PC-9 (cell line): Measurements from ENCODE around the gene RPS8. TPM values are rescaled to one million over a fixed set of nuclear protein-coding genes. Genes with fewer than 3 reads are reported as not detected.

Experiments used
- BruUV-seq: library from RNA; stranded (reverse); fragments of 400-500 nt; replicated peaks from 2 replicates; lab custom pipeline; 2021; lab: Mats Ljungman, UMichigan
- CTCF ChIA-PET: fragments of 300-600 bp; sonication (Branson Sonifier 250); formaldehyde crosslinking; loops from one replicate; lab custom pipeline; 2022; ENCODE audit warnings: antibody characterized with exemption; lab: Charles Lee
- POLR2A ChIA-PET: fragments of 300-600 bp; sonication (Branson Sonifier 250); formaldehyde crosslinking; loops from one replicate; lab custom pipeline; 2022; ENCODE audit warnings: antibody characterized with exemption; ENCODE audit not compliant: unreplicated experiment; lab: Charles Lee
- DNase-seq, 2 experiments: peaks; one replicate each; pipeline versions ENCODE4 v3.0.0 to v3.0.0-alpha.2; 2015 to 2022; ENCODE audit warnings: mixed read lengths in 1 of 2
- H2AFZ ChIP-seq: fragments of 200-600 bp; sonication (generic); 2 replicates; pipeline ENCODE4 v1.8.1; 2017; ENCODE audit warnings: antibody characterized with exemption
- H3F3A ChIP-seq: fragments of 200-600 bp; sonication (generic); 2 replicates; pipeline ENCODE4 v1.8.1; 2017; ENCODE audit warnings: antibody characterized with exemption, mild to moderate bottlenecking, low read depth; ENCODE audit not compliant: insufficient read depth
- H3K27ac ChIP-seq: fragments of 200-600 bp; sonication (generic); 2 replicates; pipeline ENCODE4 v1.6.1; 2016; ENCODE audit warnings: mixed run types
- H3K27me3 ChIP-seq: fragments of 200-600 bp; sonication (generic); 2 replicates; pipeline ENCODE4 v1.6.1; 2016; ENCODE audit warnings: low read depth, mixed run types; ENCODE audit not compliant: insufficient read depth
- H3K36me3 ChIP-seq: fragments of 200-600 bp; sonication (generic); 2 replicates; pipeline ENCODE4 v1.6.1; 2016; ENCODE audit warnings: low read depth, mixed run types
- H3K4me1 ChIP-seq: fragments of 200-600 bp; sonication (generic); replicated peaks from 2 replicates; pipeline ENCODE4 v1.6.1; 2016; ENCODE audit warnings: mixed run types; ENCODE audit not compliant: insufficient read depth
- H3K4me2 ChIP-seq: fragments of 200-600 bp; sonication (generic); 2 replicates; pipeline ENCODE4 v1.6.1; 2017; ENCODE audit warnings: mixed run types
- H3K4me3 ChIP-seq: fragments of 200-600 bp; sonication (generic); 2 replicates; pipeline ENCODE4 v1.6.1; 2016; ENCODE audit warnings: mixed run types
- H3K79me2 ChIP-seq: fragments of 200-600 bp; sonication (generic); 2 replicates; pipeline ENCODE4 v1.6.1; 2017; ENCODE audit warnings: low read depth, mixed run types
- H3K9me2 ChIP-seq: fragments of 200-600 bp; sonication (generic); 2 replicates; pipeline ENCODE4 v1.8.1; 2017; ENCODE audit warnings: mild to moderate bottlenecking; ENCODE audit not compliant: insufficient read depth
- H3K9me3 ChIP-seq: fragments of 200-600 bp; sonication (generic); 2 replicates; pipeline ENCODE4 v1.8.1; 2016; ENCODE audit warnings: low read depth; ENCODE audit not compliant: insufficient read depth
- H4K20me1 ChIP-seq: fragments of 200-600 bp; sonication (generic); 2 replicates; pipeline ENCODE4 v1.8.1; 2017; ENCODE audit not compliant: insufficient read depth
- EZH2 ChIP-seq: fragments of 200-600 bp; sonication (generic); IDR thresholded peaks from 2 replicates; pipeline ENCODE4 v1.8.0; 2017; ENCODE audit warnings: antibody characterized with exemption, low read depth
- intact Hi-C: fragments of 100-400 bp; cut with micrococcal nuclease; formaldehyde crosslinking; loops from one replicate; pipeline ENCODE4 v1.10.0; 2022; ENCODE audit not compliant: unreplicated experiment
- total RNA-seq: library from RNA; stranded (reverse); gene quantifications from 2 replicates; pipeline ENCODE4 v1.2.3, GENCODE V29; 2021
- TF ChIP-seq, protein P1 (sequence below): fragments of 200-600 bp; sonication (generic); conservative IDR thresholded peaks from 2 replicates; pipeline ENCODE4 v1.6.1; 2017; ENCODE audit warnings: mixed run types, antibody characterized with exemption, mild to moderate bottlenecking, moderate library complexity

Gene RPS8
- total RNA-seq, 1 experiment from 2014 or later: 2,059 TPM

DNA sequence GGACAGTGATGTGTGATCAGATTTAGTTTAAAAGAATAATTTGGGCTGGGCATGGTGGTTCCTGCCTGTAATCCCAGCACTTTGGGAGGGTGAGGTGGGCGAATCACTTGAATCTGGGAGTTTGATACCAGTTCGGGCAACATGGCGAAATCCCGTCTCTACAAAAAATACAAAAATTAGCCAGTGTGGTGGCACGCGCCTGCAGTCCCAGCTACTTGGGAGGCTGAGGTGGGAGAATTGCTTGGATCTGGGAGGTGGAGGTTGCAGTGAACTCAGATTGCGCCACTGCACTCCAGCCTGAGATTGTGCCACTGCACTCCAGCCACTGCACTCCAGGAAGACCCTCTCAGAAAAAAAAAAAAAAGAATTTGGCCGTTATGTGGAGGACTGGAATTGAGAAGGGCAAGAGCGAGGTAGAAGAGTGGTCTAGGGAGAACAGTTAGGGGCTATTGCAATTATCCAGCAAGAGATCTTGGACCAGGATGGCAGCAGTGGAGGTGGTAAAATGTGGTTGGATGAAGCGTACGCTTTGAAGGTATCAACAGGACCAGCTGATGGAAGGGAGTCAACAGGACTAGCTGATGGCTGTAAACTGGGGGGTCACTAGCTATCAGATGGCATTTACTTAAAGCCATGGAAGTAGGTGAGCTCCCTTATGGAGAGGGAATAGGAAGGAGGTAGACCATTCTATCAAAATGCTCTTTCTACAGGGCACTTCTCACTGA lies 42.6 kb downstream of the RPS8 start:
- H3K4me2 ChIP-seq: peak overlapping the region; percentile 96
- no peak for TF ChIP-seq EZH2
- TF ChIP-seq, protein P1, sequence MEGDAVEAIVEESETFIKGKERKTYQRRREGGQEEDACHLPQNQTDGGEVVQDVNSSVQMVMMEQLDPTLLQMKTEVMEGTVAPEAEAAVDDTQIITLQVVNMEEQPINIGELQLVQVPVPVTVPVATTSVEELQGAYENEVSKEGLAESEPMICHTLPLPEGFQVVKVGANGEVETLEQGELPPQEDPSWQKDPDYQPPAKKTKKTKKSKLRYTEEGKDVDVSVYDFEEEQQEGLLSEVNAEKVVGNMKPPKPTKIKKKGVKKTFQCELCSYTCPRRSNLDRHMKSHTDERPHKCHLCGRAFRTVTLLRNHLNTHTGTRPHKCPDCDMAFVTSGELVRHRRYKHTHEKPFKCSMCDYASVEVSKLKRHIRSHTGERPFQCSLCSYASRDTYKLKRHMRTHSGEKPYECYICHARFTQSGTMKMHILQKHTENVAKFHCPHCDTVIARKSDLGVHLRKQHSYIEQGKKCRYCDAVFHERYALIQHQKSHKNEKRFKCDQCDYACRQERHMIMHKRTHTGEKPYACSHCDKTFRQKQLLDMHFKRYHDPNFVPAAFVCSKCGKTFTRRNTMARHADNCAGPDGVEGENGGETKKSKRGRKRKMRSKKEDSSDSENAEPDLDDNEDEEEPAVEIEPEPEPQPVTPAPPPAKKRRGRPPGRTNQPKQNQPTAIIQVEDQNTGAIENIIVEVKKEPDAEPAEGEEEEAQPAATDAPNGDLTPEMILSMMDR: no peak
- BruUV-seq: no TSS peak
- H3K36me3 ChIP-seq: no peaks in the 10 kb centered on the region
- H3K9me2 ChIP-seq: no peaks in the 10 kb centered on the region
- ChIA-PET POLR2A (interaction anchor here (0.6 kb wide), 1 partner anchor 19 kb away, joined by 5 read pairs; no protein-coding TSS in a partner anchor), CTCF (no interaction called here)
- no peaks in the 10 kb centered on the region for H4K20me1 ChIP-seq
- H3K4me3 ChIP-seq: peak overlapping the region; percentile 52; the same call in 1 of the 2 replicates
- peak overlapping the region; percentile 83 for H3K27ac ChIP-seq
- H3K9me3 ChIP-seq: no peaks in the 10 kb centered on the region
- H3K27me3 ChIP-seq: no peaks in the 10 kb centered on the region
- DNase-seq: no peak
- intact Hi-C loops: no loop called here
- H2AFZ ChIP-seq: no peak overlapping the region
- H3K79me2 ChIP-seq: no peaks in the 10 kb centered on the region
- H3K4me1 ChIP-seq: peaks cover 31% of the 10 kb centered on the region
- peaks cover 42% of the 10 kb centered on the region for H3F3A ChIP-seq

DNA sequence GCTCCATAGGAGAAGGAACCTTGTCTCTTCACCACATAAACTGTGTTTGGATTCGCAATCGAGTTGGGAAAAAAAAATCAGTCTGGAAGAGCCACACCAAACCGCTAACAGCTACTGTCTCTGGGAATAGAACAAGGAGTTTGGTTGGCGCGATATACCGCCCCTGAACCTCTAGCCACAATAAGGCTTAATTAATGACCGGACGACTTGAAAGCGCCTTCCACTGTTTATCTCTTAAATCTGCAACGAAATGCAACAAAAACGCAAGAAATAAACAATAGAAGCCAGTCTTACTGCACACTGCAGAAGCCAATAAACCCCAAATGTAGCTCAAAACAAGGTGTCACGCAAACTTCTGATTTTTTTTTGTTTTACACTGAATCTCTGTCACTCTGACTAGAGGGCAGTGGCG lies 43.9 kb downstream of the RPS8 start:
- CTCF ChIA-PET: interaction anchor here (0.6 to 1.5 kb wide), 4 partner anchors 19 to 170 kb away, joined by 3 to 10 read pairs (median 4); partner anchors contain the start of genes PLK3 and RPS8
- H3K27ac ChIP-seq: peak overlapping the region; percentile 83
- TF ChIP-seq EZH2: no peak
- TF ChIP-seq, protein P1: peak; percentile 19; the same call in 1 of the 2 replicates
- H2AFZ ChIP-seq: peak overlapping the region; percentile 55; the same call in 1 of the 2 replicates
- peak overlapping the region; percentile 52 for H3K4me3 ChIP-seq
- H3K4me1 ChIP-seq: peaks cover 31% of the 10 kb centered on the region
- peak overlapping the region; percentile 96 for H3K4me2 ChIP-seq
- peaks cover 42% of the 10 kb centered on the region for H3F3A ChIP-seq
- DNase-seq: no peak
- H3K79me2 ChIP-seq: no peaks in the 10 kb centered on the region
- no peaks in the 10 kb centered on the region for H3K9me2 ChIP-seq
- BruUV-seq: no TSS peak
- H3K9me3 ChIP-seq: no peaks in the 10 kb centered on the region
- no peaks in the 10 kb centered on the region for H3K27me3 ChIP-seq
- H3K36me3 ChIP-seq: no peaks in the 10 kb centered on the region
- intact Hi-C loops: loop anchor here (1.0 kb wide), 1 partner anchor 18 kb away; no protein-coding TSS in a partner anchor
- H4K20me1 ChIP-seq: no peaks in the 10 kb centered on the region
- POLR2A ChIA-PET: interaction anchor here (0.5 to 1.1 kb wide), 16 partner anchors 12 to 702 kb away, joined by 3 to 31 read pairs (median 4); partner anchors contain the start of genes DYNLT4, PLK3, PRDX1 and UROD

DNA sequence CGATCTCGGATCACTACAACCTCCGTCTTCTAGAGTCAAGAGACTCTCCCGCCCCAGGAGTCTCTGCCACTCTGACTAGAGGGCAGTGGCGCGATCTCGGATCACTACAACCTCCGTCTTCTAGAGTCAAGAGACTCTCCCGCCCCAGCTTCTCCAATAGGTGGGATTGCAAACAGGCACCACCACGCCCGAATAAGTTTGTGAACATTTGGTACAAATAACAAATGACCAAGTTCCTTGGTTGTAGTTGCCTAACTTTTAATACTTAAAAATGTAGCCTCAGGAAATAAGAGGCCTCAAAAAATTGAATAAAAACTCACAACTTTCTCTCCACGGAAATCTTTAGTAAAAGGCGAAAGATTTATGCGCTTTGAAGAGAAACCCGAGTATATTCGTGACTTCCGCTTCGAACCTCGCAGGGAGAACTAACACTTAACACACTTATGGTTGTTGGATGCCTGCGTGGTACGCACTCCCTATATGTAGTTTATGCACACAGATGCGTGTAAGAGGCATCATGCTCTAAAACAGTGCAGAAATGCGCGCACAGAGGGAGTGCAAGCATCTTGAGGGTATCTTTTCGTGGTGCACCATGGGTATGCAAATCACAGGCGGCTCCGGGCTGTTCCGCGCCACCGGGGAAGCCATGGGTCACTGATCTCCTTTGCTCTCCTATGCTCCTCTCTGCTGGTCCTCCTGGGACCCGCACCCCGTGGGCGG lies 44.4 kb downstream of the RPS8 start:
- H3K27ac ChIP-seq: peak overlapping the region; percentile 83
- intact Hi-C loops: loop anchor here (1.0 kb wide), 2 partner anchors 18 to 88 kb away; partner anchors contain the start of gene RNU5D-1
- H3K4me1 ChIP-seq: peaks cover 27% of the 10 kb centered on the region
- H3F3A ChIP-seq: peaks cover 37% of the 10 kb centered on the region
- peak overlapping the region; percentile 67 for H3K4me3 ChIP-seq
- no peaks in the 10 kb centered on the region for H3K9me2 ChIP-seq
- CTCF ChIA-PET: interaction anchor here (0.6 to 1.5 kb wide), 3 partner anchors 20 to 169 kb away, joined by 3 to 10 read pairs (median 5); partner anchors contain the start of gene PLK3
- H3K79me2 ChIP-seq: no peaks in the 10 kb centered on the region
- no peak for TF ChIP-seq EZH2
- H3K9me3 ChIP-seq: no peaks in the 10 kb centered on the region
- POLR2A ChIA-PET: interaction anchor here (0.5 to 1.1 kb wide), 17 partner anchors 12 to 702 kb away, joined by 3 to 31 read pairs (median 4); partner anchors contain the start of genes DYNLT4, PLK3, PRDX1 and UROD
- peak overlapping the region; percentile 70 for H2AFZ ChIP-seq
- DNase-seq: peak; percentile 84 to 98
- H3K36me3 ChIP-seq: no peaks in the 10 kb centered on the region
- H4K20me1 ChIP-seq: no peaks in the 10 kb centered on the region
- no peaks in the 10 kb centered on the region for H3K27me3 ChIP-seq
- peak overlapping the region; percentile 96 for H3K4me2 ChIP-seq
- BruUV-seq: TSS peak; percentile 99
